HG03378 (cell line): Measurements from ENCODE around the gene PIGN.

Source experiments
- ATAC-seq: cut with Tn5 transposase; IDR thresholded peaks from one replicate; pipeline ENCODE4 v1.9.1; 2021; ENCODE audit warnings: mild to moderate bottlenecking, moderate library complexity; ENCODE audit not compliant: unreplicated experiment

The PIGN gene

DNA sequence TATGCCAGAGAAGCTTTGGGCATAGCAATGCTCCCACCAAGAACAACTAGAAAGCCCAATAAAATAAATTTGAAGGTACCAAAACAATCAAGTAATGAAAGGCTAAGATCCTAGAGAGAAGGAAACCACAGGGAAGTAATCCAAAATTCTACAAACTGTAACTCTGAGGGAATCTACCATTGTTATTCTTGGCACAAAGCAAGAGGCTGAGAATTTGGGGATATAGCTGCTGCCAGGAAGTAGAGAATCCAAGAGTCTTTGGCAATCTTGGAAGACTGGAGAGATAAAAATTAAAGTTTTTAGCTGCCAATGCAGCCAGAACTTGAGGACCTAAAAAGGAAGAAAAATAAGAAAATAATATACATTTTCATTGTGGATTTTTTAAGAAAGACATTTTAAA is 68.5 kb downstream of the PIGN start:
- no peak for ATAC-seq

GRCh38 chr18:62109676-62110075 is 77.2 kb downstream of the PIGN start:
- ATAC-seq, result no peak

DNA sequence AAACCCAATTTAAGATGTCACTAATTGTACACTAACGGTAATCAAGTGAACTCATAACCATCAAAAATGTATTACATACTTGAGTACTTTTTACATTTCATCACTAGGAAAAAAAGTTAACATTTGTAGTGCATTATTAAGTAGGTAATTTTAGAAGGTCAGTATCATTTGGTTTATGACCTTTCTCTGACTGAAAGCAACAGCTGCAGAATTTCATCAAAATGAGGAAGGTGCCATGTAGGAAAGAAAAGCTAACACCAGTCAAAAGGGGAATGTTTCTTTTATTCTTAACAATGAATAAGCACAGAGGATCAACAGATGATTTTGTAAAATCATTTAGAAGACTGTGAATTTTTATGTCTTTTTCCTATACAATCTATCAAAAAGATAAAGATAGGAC is 79.0 kb downstream of the PIGN start:
- ATAC-seq, result no peak

- no peak for ATAC-seq
These were observed 80.6 kb downstream of the PIGN start for GRCh38 chr18:62106271-62106670.

- no peak for ATAC-seq
These were observed 81.5 kb downstream of the PIGN start for GRCh38 chr18:62105376-62105775.

DNA sequence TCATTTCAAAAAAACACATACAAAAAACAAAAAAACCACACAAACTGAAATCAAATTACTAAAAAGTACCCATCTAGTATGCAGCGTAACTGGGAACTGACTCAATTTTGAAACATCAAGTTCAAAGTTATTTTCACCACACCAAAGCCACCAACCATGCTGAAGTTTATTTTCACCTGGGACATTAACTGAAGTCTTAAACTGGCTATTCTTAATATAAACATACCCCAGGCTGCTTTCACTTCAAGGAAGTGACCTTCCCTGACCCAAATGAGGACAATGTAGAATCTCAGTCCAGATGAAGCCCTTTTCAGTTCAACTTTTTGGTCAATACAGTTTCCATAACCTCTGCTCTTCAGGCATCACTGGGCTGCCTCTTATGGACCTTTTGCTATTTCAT is 84.6 kb downstream of the PIGN start:
- ATAC-seq, result peak; percentile 56

GRCh38 chr18:62101321-62101721 is 85.5 kb downstream of the PIGN start:
- ATAC-seq, result no peak

DNA sequence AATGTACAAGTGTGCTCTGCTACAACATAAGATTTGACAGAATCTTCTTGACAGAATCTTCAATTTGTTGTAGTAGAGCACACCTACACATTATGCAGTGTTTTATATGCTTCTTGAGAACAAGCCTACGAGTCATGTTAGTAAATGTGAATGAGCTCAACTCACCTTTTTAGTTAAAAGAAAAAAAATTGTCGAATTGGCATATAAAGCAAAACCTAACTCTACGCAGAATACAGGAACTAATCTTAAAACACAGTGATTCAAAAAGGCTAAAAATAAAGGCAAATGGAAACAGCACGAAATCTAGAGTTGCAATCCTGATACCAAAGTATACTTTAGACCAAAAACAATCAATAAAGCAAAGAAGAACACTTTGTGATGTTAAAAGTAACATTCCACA is 87.9 kb downstream of the PIGN start:
- ATAC-seq, result no peak

GRCh38 chr18:62097698-62098097 is 89.2 kb downstream of the PIGN start:
- no peak for ATAC-seq

GRCh38 chr18:62091487-62092120 is 95.3 kb downstream of the PIGN start:
- no peak for ATAC-seq

- ATAC-seq, result no peak
These were observed 97.7 kb downstream of the PIGN start for GRCh38 chr18:62089174-62089573.

GRCh38 chr18:62088156-62088555 is 98.7 kb downstream of the PIGN start:
- ATAC-seq, result no peak

DNA sequence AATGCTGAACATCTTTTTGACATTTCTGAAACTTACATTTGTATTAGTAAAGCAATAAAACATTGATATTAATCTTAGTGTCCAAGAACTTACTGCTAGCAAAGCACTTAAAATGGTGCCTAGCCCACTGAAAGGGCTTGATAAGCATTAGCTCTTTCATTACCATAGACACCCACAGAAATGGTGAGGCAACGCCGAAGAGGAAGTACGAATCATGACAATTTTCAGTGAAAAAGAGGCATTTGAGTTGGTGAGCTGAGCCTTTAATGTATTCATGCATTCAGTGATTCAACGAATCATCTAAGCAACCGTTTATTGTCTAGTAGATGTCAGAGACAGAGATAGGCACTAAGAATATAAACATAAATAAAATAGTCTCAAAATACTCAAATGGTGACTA is 101.1 kb downstream of the PIGN start:
- ATAC-seq, result no peak

- no peak for ATAC-seq
These were observed 105.0 kb downstream of the PIGN start for GRCh38 chr18:62081761-62082294.

GRCh38 chr18:62081248-62081647 is 105.6 kb downstream of the PIGN start:
- no peak for ATAC-seq

GRCh38 chr18:62080172-62080900 is 106.5 kb downstream of the PIGN start:
- ATAC-seq, result no peak

- no peak for ATAC-seq
These were observed 113.2 kb downstream of the PIGN start for GRCh38 chr18:62073461-62074281.

DNA sequence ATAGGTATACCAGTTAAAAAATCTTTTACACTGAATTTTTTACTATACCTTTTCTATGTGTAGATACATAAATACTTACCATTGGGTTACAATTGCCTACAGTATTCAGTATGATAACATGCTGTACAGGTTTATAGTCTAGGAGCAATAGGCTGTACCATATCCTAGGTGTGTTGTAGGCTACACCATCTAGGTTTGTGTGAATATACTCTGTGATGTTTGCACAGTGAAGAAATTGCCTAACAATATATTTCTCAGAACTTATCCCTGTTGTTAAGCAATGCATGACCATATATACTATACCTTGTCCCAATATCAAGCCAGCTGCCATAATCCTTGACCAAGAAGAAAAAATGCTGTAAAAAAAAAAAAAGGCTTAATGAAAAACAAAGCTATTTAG is 114.5 kb downstream of the PIGN start:
- no peak for ATAC-seq

DNA sequence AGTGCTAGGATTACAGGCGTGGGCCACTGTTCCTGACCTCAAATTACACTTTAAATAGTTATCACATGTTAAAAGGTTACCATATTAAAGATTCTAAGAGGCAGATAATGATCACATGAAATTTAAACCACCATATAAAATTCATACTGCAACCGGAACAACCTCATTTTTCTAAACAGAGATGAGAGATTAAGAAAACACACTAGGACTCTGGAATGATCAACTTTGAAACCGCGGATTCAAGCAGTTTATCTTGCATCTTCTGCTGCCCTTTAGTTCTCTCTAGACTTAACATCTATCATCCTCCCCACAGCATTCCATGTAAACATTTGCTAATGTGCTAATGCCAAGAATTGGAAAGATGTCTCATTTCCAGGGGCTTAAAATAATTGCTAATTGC is 115.8 kb downstream of the PIGN start:
- ATAC-seq, result no peak

GRCh38 chr18:62070302-62070701 is 116.6 kb downstream of the PIGN start:
- ATAC-seq, result no peak

- ATAC-seq, result no peak
These were observed 117.3 kb downstream of the PIGN start for GRCh38 chr18:62069556-62069955.
